ENCODE results near the gene SLC6A4. TPM values are rescaled to one million over a fixed set of nuclear protein-coding genes. Genes with fewer than 3 reads are reported as not detected.

The SLC6A4 gene
- total and polyA plus RNA-seq, 2 donors (not counting 3 experiments of a cell fraction or from before 2014, with no cell fraction given) = 0.25 TPM; not detected in 1

DNA sequence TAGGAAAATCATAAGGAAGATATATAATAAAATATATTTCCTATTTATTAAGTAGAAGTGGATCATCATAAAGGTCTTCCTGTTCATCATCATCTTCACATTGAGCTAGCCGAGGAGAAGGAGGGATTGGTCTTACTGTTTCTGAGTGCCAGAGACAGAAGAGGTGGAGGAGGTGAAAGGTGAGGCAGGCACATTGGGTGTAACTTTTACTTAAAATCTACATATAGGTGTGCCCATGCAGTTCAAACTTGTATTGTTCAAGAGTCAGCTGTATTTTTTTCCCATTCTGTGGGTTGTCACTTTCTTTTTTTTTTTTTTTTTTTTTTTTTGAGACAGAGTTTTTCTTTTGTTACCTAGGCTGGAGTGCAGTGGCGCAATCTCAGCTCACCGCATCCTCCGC, 84.0 kb downstream of the SLC6A4 start:
- H2AFZ ChIP-seq (ENCODE audit: low read depth, low read length) = no peak overlapping the region
- no peak overlapping the region for H3K9ac ChIP-seq (replicated peaks; ENCODE audit: extremely low read depth, insufficient read depth, low read length)
- no TSS peak for BruUV-seq (replicated peaks)
- H3K9me1 ChIP-seq (replicated peaks; ENCODE audit: control insufficient read depth, extremely low read depth, insufficient read depth, low read length) = peaks cover 2% of the 10 kb centered on the region
- no peaks in the 10 kb centered on the region for H3K9me3 ChIP-seq (replicated peaks; ENCODE audit: control insufficient read depth, insufficient read depth, low read length)
- peaks cover 52% of the 10 kb centered on the region for H3K79me2 ChIP-seq (ENCODE audit: control insufficient read depth, insufficient read depth, low read length)
- CTCF ChIA-PET = interaction anchor here (0.6 to 2.1 kb wide), 6 partner anchors 10 to 438 kb away, joined by 3 to 8 read pairs (median 6); no protein-coding TSS in a partner anchor
- no peak for DNase-seq (ENCODE audit: low read depth, low spot score)
- FAIRE-seq = no peak
- TF ChIP-seq MYC (IDR thresholded peaks at IDR 0.05; ENCODE audit: low read depth, low read length) (no peak), FOS (IDR thresholded peaks at IDR 0.05; ENCODE audit: borderline replicate concordance, insufficient read depth, low read length) (no peak), POLR2AphosphoS5 (IDR thresholded peaks at IDR 0.05; ENCODE audit: insufficient read depth, low read depth, low read length) (no peak), GATA2 (IDR thresholded peaks at IDR 0.05; ENCODE audit: insufficient read depth, insufficient read length, low read depth, low read length) (no peak)
- TF ChIP-seq, protein P1, sequence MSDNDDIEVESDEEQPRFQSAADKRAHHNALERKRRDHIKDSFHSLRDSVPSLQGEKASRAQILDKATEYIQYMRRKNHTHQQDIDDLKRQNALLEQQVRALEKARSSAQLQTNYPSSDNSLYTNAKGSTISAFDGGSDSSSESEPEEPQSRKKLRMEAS (IDR thresholded peaks at IDR 0.05; ENCODE audit: insufficient read depth, insufficient read length) = no peak
- H3K27ac ChIP-seq (ENCODE audit: insufficient read depth, low read depth, low read length) = no peak overlapping the region
- intact Hi-C loops (cut with micrococcal nuclease) (no loop called here), dilution Hi-C loops (cut with MboI; ENCODE audit: extremely low pct_ligation_motif_present, low sequenced_read_pairs) (no loop called here)
- no peak overlapping the region for H3K4me2 ChIP-seq (ENCODE audit: insufficient read depth, low read length)
- no peaks in the 10 kb centered on the region for H4K20me1 ChIP-seq (replicated peaks; ENCODE audit: control insufficient read depth, extremely low read depth, insufficient read depth, low read length)
- no peaks in the 10 kb centered on the region for H3K27me3 ChIP-seq (ENCODE audit: control insufficient read depth in 2 of 2, insufficient read depth in 2 of 2, low read length in 2 of 2)
- POLR2A ChIA-PET = interaction anchor here (0.6 kb wide), 2 partner anchors 9 to 10 kb away, joined by 3 to 5 read pairs; no protein-coding TSS in a partner anchor
- H3K36me3 ChIP-seq (ENCODE audit: control insufficient read depth in 2 of 2, extremely low read depth in 1 of 2, insufficient read depth in 2 of 2, low read length in 2 of 2) = no peaks in the 10 kb centered on the region
- no peaks in the 10 kb centered on the region for H3K4me1 ChIP-seq (ENCODE audit: control insufficient read depth, extremely low read depth, insufficient read depth, low read length)
- no peak overlapping the region for H3K4me3 ChIP-seq (replicated peaks in 1 of 3; ENCODE audit: insufficient read depth in 1 of 3, low read depth in 1 of 3, low read length in 3 of 3)

- peaks cover 52% of the 10 kb centered on the region for H3K79me2 ChIP-seq (ENCODE audit: control insufficient read depth, insufficient read depth, low read length)
- no peak overlapping the region for H3K4me2 ChIP-seq (ENCODE audit: insufficient read depth, low read length)
- no peak overlapping the region for H2AFZ ChIP-seq (ENCODE audit: low read depth, low read length)
- H3K9me1 ChIP-seq (replicated peaks; ENCODE audit: control insufficient read depth, extremely low read depth, insufficient read depth, low read length) = peaks cover 2% of the 10 kb centered on the region
- CTCF ChIA-PET = interaction anchor here (1.1 kb wide), 1 partner anchor 24 kb away, joined by 3 read pairs; no protein-coding TSS in a partner anchor
- no peak for TF ChIP-seq POLR2AphosphoS5 (IDR thresholded peaks at IDR 0.05; ENCODE audit: insufficient read depth, low read depth, low read length)
- no peak for TF ChIP-seq POLR2A (IDR thresholded peaks at IDR 0.05; ENCODE audit: low read depth, low read length)
- TF ChIP-seq MYC (IDR thresholded peaks at IDR 0.05; ENCODE audit: low read depth, low read length) = no peak
- TF ChIP-seq, protein P2, sequence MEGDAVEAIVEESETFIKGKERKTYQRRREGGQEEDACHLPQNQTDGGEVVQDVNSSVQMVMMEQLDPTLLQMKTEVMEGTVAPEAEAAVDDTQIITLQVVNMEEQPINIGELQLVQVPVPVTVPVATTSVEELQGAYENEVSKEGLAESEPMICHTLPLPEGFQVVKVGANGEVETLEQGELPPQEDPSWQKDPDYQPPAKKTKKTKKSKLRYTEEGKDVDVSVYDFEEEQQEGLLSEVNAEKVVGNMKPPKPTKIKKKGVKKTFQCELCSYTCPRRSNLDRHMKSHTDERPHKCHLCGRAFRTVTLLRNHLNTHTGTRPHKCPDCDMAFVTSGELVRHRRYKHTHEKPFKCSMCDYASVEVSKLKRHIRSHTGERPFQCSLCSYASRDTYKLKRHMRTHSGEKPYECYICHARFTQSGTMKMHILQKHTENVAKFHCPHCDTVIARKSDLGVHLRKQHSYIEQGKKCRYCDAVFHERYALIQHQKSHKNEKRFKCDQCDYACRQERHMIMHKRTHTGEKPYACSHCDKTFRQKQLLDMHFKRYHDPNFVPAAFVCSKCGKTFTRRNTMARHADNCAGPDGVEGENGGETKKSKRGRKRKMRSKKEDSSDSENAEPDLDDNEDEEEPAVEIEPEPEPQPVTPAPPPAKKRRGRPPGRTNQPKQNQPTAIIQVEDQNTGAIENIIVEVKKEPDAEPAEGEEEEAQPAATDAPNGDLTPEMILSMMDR (IDR thresholded peaks at IDR 0.05; ENCODE audit: extremely low read depth in 1 of 2, insufficient read depth in 1 of 2, low read depth in 1 of 2, low read length in 2 of 2) = no peak
- TF ChIP-seq JUN (IDR thresholded peaks at IDR 0.05; ENCODE audit: borderline replicate concordance, insufficient read depth, insufficient read length, low read depth) = no peak
- TF ChIP-seq EZH2 (IDR thresholded peaks at IDR 0.05; ENCODE audit: borderline replicate concordance, low read depth, low read length, severe bottlenecking) = no peak
- TF ChIP-seq FOS (IDR thresholded peaks at IDR 0.05; ENCODE audit: borderline replicate concordance, insufficient read depth, low read length) = no peak
- no peak for TF ChIP-seq GATA2 (IDR thresholded peaks at IDR 0.05; ENCODE audit: insufficient read depth, insufficient read length, low read depth, low read length)
- TF ChIP-seq, protein P1 (IDR thresholded peaks at IDR 0.05; ENCODE audit: insufficient read depth, insufficient read length) = no peak
- FAIRE-seq = no peak
- POLR2A ChIA-PET = no interaction called here
- peaks cover 2% of the 10 kb centered on the region for H4K20me1 ChIP-seq (replicated peaks; ENCODE audit: control insufficient read depth, extremely low read depth, insufficient read depth, low read length)
- H3K27me3 ChIP-seq (ENCODE audit: control insufficient read depth in 2 of 2, insufficient read depth in 2 of 2, low read length in 2 of 2) = no peaks in the 10 kb centered on the region
- BruUV-seq (replicated peaks) = no TSS peak
- no peak overlapping the region for H3K9ac ChIP-seq (replicated peaks; ENCODE audit: extremely low read depth, insufficient read depth, low read length)
- no peak overlapping the region for H3K27ac ChIP-seq (ENCODE audit: insufficient read depth, low read depth, low read length)
- H3K9me3 ChIP-seq (replicated peaks; ENCODE audit: control insufficient read depth, insufficient read depth, low read length) = no peaks in the 10 kb centered on the region
- no peak overlapping the region for H3K4me3 ChIP-seq (replicated peaks in 1 of 3; ENCODE audit: insufficient read depth in 1 of 3, low read depth in 1 of 3, low read length in 3 of 3)
- no peaks in the 10 kb centered on the region for H3K36me3 ChIP-seq (ENCODE audit: control insufficient read depth in 2 of 2, extremely low read depth in 1 of 2, insufficient read depth in 2 of 2, low read length in 2 of 2)
- H3K4me1 ChIP-seq (ENCODE audit: control insufficient read depth, extremely low read depth, insufficient read depth, low read length) = no peaks in the 10 kb centered on the region
- intact Hi-C loops (cut with micrococcal nuclease) (no loop called here), dilution Hi-C loops (cut with MboI; ENCODE audit: extremely low pct_ligation_motif_present, low sequenced_read_pairs) (no loop called here)
- DNase-seq (ENCODE audit: low read depth, low spot score) = no peak
These were observed 87.1 kb downstream of the SLC6A4 start for GRCh38 chr17:30148376-30148775.
